Fibroblast of skin of right biceps (primary cell): ENCODE data around the gene C16orf95.
"Not testable (repeated sequence)": the region's sequence is repeated elsewhere in the genome, so short reads cannot be mapped to it uniquely, and the experiment has no call there.

ENCODE experiments used
- DNase-seq: peaks from one replicate; pipeline ENCODE4 v3.0.0-alpha.2; 2013

Gene C16orf95, protein sequence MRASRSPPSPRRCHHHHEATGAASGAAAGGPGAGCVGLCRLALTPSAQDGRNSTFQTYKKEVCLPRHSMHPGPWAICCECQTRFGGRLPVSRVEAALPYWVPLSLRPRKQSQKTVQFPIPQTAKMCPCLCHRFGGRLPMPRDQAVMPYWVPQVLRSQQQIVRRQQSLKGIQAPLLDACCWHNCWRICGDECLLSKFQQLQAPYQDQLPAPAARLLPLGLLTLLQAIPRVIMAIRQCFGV

DNA sequence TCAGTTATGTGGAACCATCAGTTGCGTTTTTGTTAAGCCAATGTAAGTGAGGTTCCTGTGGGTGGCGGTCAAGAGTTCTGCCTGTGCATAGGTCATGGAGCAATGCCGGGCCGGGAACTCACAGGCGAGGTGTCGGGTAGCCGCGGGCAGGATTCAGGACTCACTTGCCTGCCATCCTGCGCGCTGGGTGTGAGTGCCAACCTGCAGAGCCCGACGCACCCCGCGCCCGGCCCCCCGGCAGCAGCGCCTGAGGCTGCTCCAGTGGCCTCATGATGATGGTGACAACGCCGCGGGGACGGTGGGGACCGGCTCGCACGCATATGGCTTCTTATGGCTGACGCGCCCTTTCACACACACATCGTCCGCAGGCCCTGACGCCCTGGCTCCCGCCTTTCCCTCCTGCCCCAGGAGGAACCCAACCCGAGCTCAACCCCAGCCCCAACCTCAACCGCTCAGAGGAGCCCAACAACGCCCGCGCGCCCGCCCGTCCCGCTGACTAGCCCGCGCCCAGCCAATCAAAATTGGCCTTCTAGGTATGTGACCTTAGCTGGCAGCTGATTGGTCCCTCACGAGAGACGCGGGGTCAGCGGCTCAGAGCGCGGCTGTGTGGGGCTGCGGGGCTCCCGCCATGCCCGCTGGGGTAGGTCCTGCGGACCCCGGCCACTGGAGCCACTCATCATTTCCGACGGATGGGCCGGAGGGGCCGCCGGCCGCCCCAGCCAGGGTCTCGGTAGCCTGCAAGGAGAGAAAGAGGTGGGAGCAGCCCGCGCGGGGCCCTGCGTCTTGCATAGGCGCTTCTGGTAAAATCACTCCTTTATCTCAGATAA, at the start of gene C16orf95:
C16orf95 (minus strand) TSS at position 470 of the 827 bp plus-strand sequence; CDS start at position 320, 150 bp downstream.
- DNase-seq = peak; percentile 96

GRCh38 chr16:87366930-87367329, 49.7 kb upstream of the C16orf95 start:
- DNase-seq = no peak

DNA sequence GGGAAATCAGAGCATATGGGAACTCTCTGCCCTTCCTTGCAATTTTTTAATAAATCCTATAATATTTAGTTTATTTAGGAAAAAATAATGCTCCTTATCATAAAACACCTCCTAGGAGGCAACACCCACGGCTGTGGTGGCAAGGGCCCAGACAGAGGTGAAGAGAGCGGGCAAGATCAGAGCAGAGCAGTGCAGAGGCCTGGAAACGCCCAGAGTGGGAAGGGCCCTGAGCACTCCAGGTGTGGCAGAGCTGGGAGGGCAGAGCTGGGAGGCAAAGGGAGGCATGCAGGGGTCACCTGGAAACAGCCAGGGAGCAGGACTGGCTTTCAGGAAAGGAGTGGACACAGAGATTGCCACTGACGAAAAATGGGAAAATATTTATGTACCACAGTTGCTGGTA, 49.1 kb upstream of the C16orf95 start:
- no peak for DNase-seq

GRCh38 chr16:87365021-87365713, 48.0 kb upstream of the C16orf95 start:
- no peak for DNase-seq

GRCh38 chr16:87363771-87364455, 46.7 kb upstream of the C16orf95 start:
- DNase-seq = no peak

- DNase-seq = not testable (repeated sequence)
Measured at GRCh38 chr16:87362828-87363559, 45.8 kb upstream of the C16orf95 start.

- no peak for DNase-seq
Measured at GRCh38 chr16:87361916-87362619, 44.9 kb upstream of the C16orf95 start.

DNA sequence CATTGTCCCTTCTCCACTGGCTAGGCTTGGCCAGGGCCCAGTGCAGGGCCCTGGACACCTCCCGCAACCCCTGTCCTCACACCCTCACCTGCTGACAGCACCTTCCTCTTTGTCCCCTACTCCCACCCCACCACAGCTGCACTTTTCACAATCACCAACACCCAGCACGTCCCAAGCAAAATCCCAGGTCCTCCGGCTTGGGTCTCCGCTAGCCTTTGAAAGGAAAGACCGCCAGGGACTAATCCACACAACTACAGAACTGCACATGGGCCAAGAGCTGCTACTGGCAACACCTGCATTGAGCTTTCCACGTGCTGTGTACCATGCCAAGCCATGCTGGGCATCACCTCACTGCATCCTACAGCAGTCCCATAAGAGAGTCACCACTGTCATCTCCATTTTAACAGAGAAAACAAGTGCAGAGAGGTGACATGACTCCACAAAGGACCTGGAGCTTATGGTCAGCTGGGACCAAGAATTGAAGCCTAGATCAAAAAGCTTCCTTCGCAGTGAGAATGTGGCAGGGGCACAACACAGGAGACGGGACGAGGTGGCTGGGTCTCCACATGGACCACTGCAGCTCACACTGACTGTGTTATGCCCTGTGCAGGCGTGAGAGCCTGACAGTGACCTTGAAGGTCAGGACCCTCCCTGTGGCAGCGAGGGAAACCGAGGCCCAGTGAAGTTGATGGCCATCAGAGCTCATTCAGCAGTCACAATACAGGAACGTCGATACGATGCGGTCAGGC, 43.8 kb upstream of the C16orf95 start:
- no peak for DNase-seq

DNA sequence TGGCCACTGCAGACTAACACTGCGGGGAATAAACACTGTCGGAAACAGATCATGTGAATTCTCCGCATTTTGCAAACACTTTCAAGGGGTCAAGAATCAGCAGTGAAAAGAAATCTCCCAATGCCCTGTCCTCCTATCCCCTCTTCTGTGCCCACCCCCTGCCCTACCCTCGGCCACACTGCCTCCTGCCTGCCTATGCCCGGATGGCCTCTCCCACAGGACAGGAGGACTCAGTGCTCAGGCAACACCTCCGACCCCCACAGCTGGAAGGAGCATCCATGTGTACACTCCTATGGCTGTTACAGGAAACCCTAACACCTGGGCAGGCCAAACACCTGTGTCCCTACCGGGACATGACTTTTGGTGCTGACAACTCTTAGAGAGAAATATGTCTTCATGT, 41.9 kb upstream of the C16orf95 start:
- DNase-seq = no peak

- no peak for DNase-seq
Measured at GRCh38 chr16:87358696-87359095, 41.5 kb upstream of the C16orf95 start.

- no peak for DNase-seq
Measured at GRCh38 chr16:87358250-87358649, 41.1 kb upstream of the C16orf95 start.

- no peak for DNase-seq
Measured at GRCh38 chr16:87356491-87356853, 39.3 kb upstream of the C16orf95 start.

GRCh38 chr16:87353613-87354012, 36.4 kb upstream of the C16orf95 start:
- DNase-seq = no peak

GRCh38 chr16:87352818-87353217, 35.6 kb upstream of the C16orf95 start:
- DNase-seq = no peak

- no peak for DNase-seq
Measured at GRCh38 chr16:87351320-87351698, 34.1 kb upstream of the C16orf95 start.

DNA sequence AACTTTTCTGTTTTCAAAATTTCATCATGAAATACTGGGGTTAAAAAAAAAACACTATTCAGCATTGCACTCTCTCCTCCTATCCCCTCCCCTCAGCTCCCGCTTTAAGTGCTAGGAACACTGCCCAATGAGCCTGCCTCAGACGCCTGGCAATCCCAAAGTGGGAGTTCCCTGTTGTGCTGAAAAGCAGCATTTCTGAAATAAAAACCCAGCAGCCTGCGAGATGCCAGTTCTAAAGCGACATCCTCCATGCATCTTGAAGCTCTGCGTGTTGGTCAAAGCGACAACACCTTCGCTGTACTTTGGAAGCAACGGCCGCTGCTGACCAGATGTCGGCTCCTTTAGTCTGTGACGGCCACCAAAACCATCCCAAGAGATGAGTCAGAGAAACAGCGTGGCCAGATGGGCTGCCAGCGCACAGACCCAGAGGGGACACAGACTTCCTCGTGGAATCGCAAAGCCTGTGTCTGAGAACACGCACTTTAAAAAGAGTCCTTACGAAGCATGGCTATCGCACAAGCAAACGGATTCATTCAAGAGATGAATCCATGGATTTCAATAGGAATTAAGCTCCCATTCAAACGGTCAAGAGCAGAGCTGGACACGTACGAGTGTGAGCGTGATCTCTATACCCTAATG, 33.6 kb upstream of the C16orf95 start:
- DNase-seq = peak; percentile 14

- no peak for DNase-seq
Measured at GRCh38 chr16:87350031-87350430, 32.8 kb upstream of the C16orf95 start.

DNA sequence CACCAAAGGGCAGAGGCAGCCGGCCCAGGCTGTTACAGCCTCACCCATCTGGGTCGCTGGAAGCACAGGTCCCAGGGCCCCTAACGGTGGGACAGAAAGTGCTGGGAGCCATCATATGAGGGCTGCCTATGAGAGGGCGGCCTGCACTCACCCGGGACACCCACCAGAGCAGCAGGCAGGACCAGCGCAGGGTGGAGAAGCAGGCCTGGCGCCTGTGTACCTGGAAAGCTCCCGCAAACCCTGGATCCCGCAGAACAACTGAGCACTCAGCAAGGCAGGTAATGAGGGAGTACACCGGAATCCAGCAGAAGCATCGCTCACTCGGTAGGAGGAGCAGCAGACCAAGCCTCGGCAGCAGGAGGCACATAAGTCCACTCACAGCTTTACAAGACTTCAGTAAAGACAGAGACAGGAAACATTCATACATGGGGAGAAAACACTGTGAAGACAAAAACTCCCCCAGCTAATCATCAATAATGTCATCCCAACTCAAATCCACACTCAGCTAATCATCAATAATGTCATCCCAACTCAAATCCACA, 31.5 kb upstream of the C16orf95 start:
- DNase-seq = no peak

DNA sequence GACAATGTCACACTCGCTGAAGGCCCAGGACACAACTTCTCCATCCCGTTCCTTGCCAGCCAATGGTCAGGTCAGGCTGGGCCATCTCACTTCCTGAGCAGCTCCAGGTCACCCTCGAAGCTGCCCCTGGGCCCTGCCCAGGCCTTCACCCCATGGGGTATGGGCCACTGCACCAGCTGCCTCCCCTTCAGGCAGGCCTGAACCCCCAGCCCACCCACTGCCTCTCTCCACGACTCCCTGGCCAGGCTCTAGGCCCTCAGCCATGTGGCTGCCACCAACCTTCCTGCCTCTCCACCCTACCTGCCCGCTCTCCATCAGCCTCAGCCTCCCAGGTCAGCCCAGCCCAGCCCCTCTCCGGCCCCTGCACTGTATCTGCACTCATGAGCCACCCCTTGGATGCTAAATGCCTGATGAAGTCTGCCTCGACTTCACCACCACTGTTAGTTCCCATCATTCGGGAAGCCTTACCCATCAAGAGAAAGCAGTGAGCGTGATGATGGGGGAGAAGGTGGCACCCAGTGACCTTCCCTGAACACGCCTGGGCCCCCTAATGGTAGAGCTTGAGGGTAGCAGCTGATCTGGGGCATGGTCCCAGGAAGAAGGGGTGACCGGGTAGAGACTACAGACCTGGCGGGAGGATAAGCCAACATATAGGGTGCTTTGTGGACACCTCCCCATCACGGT, 30.9 kb upstream of the C16orf95 start:
- DNase-seq = no peak
